H9 (cell line): ENCODE results near the gene CNPPD1. TPM values are rescaled to one million over a fixed set of nuclear protein-coding genes. Genes with fewer than 3 reads are reported as not detected.

ENCODE experiments used
- DNase-seq: peaks from one replicate; pipeline ENCODE4 v3.0.0-alpha.2; 2017
- H2AFZ ChIP-seq: one replicate; pipeline ENCODE4 v1.6.1; 2013; ENCODE audit warnings: mild to moderate bottlenecking, low read length, control low read depth, moderate library complexity
- H2AK5ac ChIP-seq: 2 replicates; pipeline ENCODE4 v1.6.1; 2013; ENCODE audit warnings: low read length, control low read depth, mixed read lengths; ENCODE audit not compliant: insufficient read length
- H2BK120ac ChIP-seq: one replicate; pipeline ENCODE4 v1.6.1; 2013; ENCODE audit warnings: low read depth, mild to moderate bottlenecking, low read length, control low read depth, inconsistent platforms; ENCODE audit not compliant: poor library complexity, severe bottlenecking
- H2BK12ac ChIP-seq: 2 replicates; pipeline ENCODE4 v1.6.1; 2013; ENCODE audit warnings: low read length, control low read depth, mixed read lengths, low read depth; ENCODE audit not compliant: insufficient read length
- H2BK15ac ChIP-seq: 2 replicates; pipeline ENCODE4 v1.6.1; 2013; ENCODE audit warnings: low read depth, low read length, control low read depth
- H2BK20ac ChIP-seq: one replicate; pipeline ENCODE4 v1.6.1; 2013; ENCODE audit warnings: low read depth, mild to moderate bottlenecking, low read length, control low read depth, inconsistent platforms; ENCODE audit not compliant: poor library complexity, severe bottlenecking
- H2BK5ac ChIP-seq: 2 replicates; pipeline ENCODE4 v1.6.1; 2013; ENCODE audit warnings: low read length, control low read depth, mixed read lengths; ENCODE audit not compliant: insufficient read length
- H3K14ac ChIP-seq: 2 replicates; pipeline ENCODE4 v1.6.1; 2013; ENCODE audit warnings: low read length, control low read depth; ENCODE audit not compliant: insufficient read depth
- H3K18ac ChIP-seq: 2 replicates; pipeline ENCODE4 v1.6.1; 2013; ENCODE audit warnings: low read depth, mild to moderate bottlenecking, mixed read lengths, low read length, control low read depth; ENCODE audit not compliant: insufficient read length
- H3K23ac ChIP-seq: 2 replicates; pipeline ENCODE4 v1.6.1; 2013; ENCODE audit warnings: low read length, control low read depth, mixed read lengths, low read depth; ENCODE audit not compliant: insufficient read length
- H3K23me2 ChIP-seq: 2 replicates; pipeline ENCODE4 v1.6.1; 2013; ENCODE audit warnings: low read depth, mild to moderate bottlenecking, mixed read lengths, low read length, control low read depth; ENCODE audit not compliant: insufficient read length, poor library complexity, severe bottlenecking
- H3K27ac ChIP-seq: 2 replicates; pipeline ENCODE4 v1.5.1; 2013; ENCODE audit warnings: low read length, control low read depth, mixed read lengths, low read depth; ENCODE audit not compliant: insufficient read length
- H3K27me3 ChIP-seq: 2 replicates; pipeline ENCODE4 v1.6.1; 2013; ENCODE audit warnings: low read length, control low read depth, inconsistent platforms; ENCODE audit not compliant: insufficient read depth
- H3K4ac ChIP-seq: 2 replicates; pipeline ENCODE4 v1.6.1; 2013; ENCODE audit warnings: low read depth, mild to moderate bottlenecking, control low read depth, inconsistent platforms, low read length, moderate library complexity
- H3K4me1 ChIP-seq: 2 replicates; pipeline ENCODE4 v1.6.1; 2013; ENCODE audit warnings: low read length, control low read depth, inconsistent platforms; ENCODE audit not compliant: insufficient read depth
- H3K4me2 ChIP-seq: 2 replicates; pipeline ENCODE4 v1.6.1; 2013; ENCODE audit warnings: low read length, control low read depth, mixed read lengths; ENCODE audit not compliant: insufficient read length, insufficient read depth
- H3K56ac ChIP-seq: 2 replicates; pipeline ENCODE4 v1.6.1; 2013; ENCODE audit warnings: low read depth, mild to moderate bottlenecking, mixed read lengths, low read length, control low read depth; ENCODE audit not compliant: insufficient read length
- H3K79me1 ChIP-seq: 2 replicates; pipeline ENCODE4 v1.6.1; 2013; ENCODE audit warnings: low read depth, mild to moderate bottlenecking, moderate library complexity, low read length, control low read depth, inconsistent platforms; ENCODE audit not compliant: insufficient read depth, poor library complexity, severe bottlenecking
- H3K79me2 ChIP-seq: 2 replicates; pipeline ENCODE4 v1.6.1; 2013; ENCODE audit warnings: low read length, control low read depth, inconsistent platforms; ENCODE audit not compliant: insufficient read depth
- H3K9ac ChIP-seq: 2 replicates; pipeline ENCODE4 v1.6.1; 2013; ENCODE audit warnings: low read length, control low read depth, mixed read lengths; ENCODE audit not compliant: insufficient read length; ENCODE audit errors: extremely low read depth
- H3K9me3 ChIP-seq: one replicate; pipeline ENCODE4 v1.6.1; 2013; ENCODE audit warnings: low read depth, low read length, inconsistent platforms; ENCODE audit not compliant: control insufficient read depth
- H3T11ph ChIP-seq: one replicate; pipeline ENCODE4 v1.6.1; 2013; ENCODE audit warnings: mild to moderate bottlenecking, low read length, control low read depth, inconsistent platforms
- H4K20me1 ChIP-seq: one replicate; pipeline ENCODE4 v1.6.1; 2013; ENCODE audit not compliant: control insufficient read depth, insufficient read length, insufficient read depth
- H4K5ac ChIP-seq: 2 replicates; pipeline ENCODE4 v1.6.1; 2013; ENCODE audit warnings: low read depth, mild to moderate bottlenecking, mixed read lengths, low read length, control low read depth; ENCODE audit not compliant: insufficient read length
- H4K8ac ChIP-seq: replicated peaks from 2 replicates; pipeline ENCODE4 v1.6.1; 2013; ENCODE audit warnings: low read length, control low read depth, mixed read lengths, low read depth; ENCODE audit not compliant: insufficient read length
- H4K91ac ChIP-seq: 2 replicates; pipeline ENCODE4 v1.6.1; 2013; ENCODE audit warnings: low read depth, mild to moderate bottlenecking, moderate library complexity, mixed read lengths, low read length, control low read depth; ENCODE audit not compliant: insufficient read length
- H3K27ac Mint-ChIP-seq, 3 experiments: 2 replicates in 2 of 3; 3 replicates in 1 of 3; pipeline ENCODE4 v1.8.0; 2020 to 2021; ENCODE audit warnings: mixed read lengths in 3 of 3, mild to moderate bottlenecking in 1 of 3, moderate library complexity in 1 of 3
- H3K27me3 Mint-ChIP-seq: 2 replicates; pipeline ENCODE4 v1.8.0; 2021; ENCODE audit warnings: low read depth, mild to moderate bottlenecking, moderate library complexity, mixed read lengths
- H3K36me3 Mint-ChIP-seq, 3 experiments: 2 replicates in 2 of 3; 3 replicates in 1 of 3; pipeline ENCODE4 v1.8.0; 2020 to 2021; ENCODE audit warnings: low read depth in 3 of 3, mixed read lengths in 3 of 3; ENCODE audit not compliant: insufficient read depth in 1 of 3
- H3K4me1 Mint-ChIP-seq, 2 experiments: 2 replicates each; pipeline ENCODE4 v1.8.0; 2020; ENCODE audit warnings: mixed read lengths in 2 of 2
- H3K4me3 Mint-ChIP-seq, 2 experiments: 2 replicates in 1 of 2; 3 replicates in 1 of 2; pipeline ENCODE4 v1.8.0; 2020 to 2021; ENCODE audit warnings: mild to moderate bottlenecking in 2 of 2, mixed read lengths in 2 of 2, moderate library complexity in 1 of 2
- H3K9me3 Mint-ChIP-seq, 2 experiments: 2 replicates in 1 of 2; 3 replicates in 1 of 2; pipeline ENCODE4 v1.8.0; 2020; ENCODE audit warnings: mild to moderate bottlenecking in 2 of 2, mixed read lengths in 2 of 2, moderate library complexity in 1 of 2
- WGBS: extraction: QIAGEN DNeasy Blood & Tissue Kit; methylation state at CpG from one replicate; pipeline ENCODE4 v1.1.7; 2013; ENCODE audit warnings: missing lambda C conversion rate, low lambda C conversion rate, mixed read lengths; ENCODE audit not compliant: insufficient read length; ENCODE audit errors: extremely low coverage; 5-methylcytosine and 5-hydroxymethylcytosine counted together
- total RNA-seq: library from RNA; stranded (reverse); gene quantifications from 2 replicates; pipeline ENCODE4 v1.2.1, GENCODE V29; 2021
- TF ChIP-seq, protein P1 (sequence below): fragments of 200-600 bp; sonication (generic); conservative IDR thresholded peaks from 3 replicates; pipeline ENCODE4 v1.8.0; 2021; ENCODE audit warnings: antibody characterized with exemption, mild to moderate bottlenecking

Gene CNPPD1
- total RNA-seq, 1 experiment from 2014 or later: 33.0 TPM

DNA sequence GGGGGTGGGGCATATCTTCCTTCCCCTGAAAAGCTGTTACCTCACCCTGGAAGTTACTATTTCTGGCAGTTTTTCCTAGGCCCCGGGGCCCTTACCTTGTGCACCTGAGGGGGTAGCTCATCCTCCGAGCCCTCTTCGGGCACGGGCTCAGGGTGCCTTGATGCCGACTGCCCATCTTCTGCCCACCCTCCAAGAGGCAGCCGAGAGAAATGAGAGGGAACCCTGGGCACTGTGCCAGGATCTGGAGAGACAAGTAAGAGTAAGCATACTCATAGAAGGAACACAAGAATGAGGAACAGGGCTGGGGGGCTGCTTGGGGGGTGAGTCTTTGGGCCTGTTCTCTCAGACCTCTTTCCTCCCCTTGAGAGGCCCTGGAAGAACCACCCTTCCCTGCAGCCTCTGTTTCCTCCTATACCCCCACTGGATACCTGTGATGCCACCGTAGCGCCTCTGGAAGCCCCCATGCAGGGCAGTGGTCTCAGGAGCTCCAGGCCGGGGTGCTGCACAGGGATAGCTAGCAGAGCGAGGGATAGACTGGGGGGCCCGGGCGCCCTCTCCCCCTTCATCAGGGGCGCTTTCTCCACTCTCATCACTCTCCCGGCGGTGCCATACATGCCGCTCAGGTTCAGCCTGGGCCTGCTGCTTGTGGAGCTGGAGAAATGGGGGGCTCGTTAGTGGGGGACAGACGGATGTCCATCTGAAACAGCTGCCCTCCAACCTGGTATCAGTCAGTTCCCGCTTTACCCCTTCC lies 44.1 kb upstream of the CNPPD1 start:
- H3K4me1 Mint-ChIP-seq: peaks cover 19 to 23% of the 10 kb centered on the region in 2 experiments
- Histone ChIP-seq H3K14ac (no peak overlapping the region), H2BK15ac (no peak overlapping the region), H2BK12ac (no peak overlapping the region), H3K18ac (no peak overlapping the region), H3K4me2 (no peak overlapping the region), H3K27ac (no peak overlapping the region), H3K79me2 (no peaks in the 10 kb centered on the region), H2BK5ac (no peak overlapping the region), H3K9ac (no peak overlapping the region), H3K27me3 (no peaks in the 10 kb centered on the region), H4K8ac (no peak overlapping the region), H3K79me1 (no peaks in the 10 kb centered on the region), H3K4me1 (no peaks in the 10 kb centered on the region), H4K91ac (no peak overlapping the region), H3K56ac (no peak overlapping the region), H3K4ac (no peak overlapping the region), H2BK20ac (no peak overlapping the region), H4K5ac (no peak overlapping the region), H2AFZ (no peak overlapping the region), H3K23me2 (peaks cover 7% of the 10 kb centered on the region), H3K9me3 (no peaks in the 10 kb centered on the region), H2AK5ac (no peak overlapping the region), H4K20me1 (no peaks in the 10 kb centered on the region), H2BK120ac (no peak overlapping the region), H3K23ac (no peak overlapping the region), H3T11ph (no peak overlapping the region)
- no peaks in the 10 kb centered on the region for H3K9me3 Mint-ChIP-seq
- DNase-seq: no peak
- H3K4me3 Mint-ChIP-seq: no peak overlapping the region
- H3K36me3 Mint-ChIP-seq: peaks cover 31 to 65% (median 64%) of the 10 kb centered on the region in 3 experiments
- no peak overlapping the region for H3K27ac Mint-ChIP-seq
- WGBS: no CpG with 5 or more reads among the region's 19 CpGs
- TF ChIP-seq, protein P1, sequence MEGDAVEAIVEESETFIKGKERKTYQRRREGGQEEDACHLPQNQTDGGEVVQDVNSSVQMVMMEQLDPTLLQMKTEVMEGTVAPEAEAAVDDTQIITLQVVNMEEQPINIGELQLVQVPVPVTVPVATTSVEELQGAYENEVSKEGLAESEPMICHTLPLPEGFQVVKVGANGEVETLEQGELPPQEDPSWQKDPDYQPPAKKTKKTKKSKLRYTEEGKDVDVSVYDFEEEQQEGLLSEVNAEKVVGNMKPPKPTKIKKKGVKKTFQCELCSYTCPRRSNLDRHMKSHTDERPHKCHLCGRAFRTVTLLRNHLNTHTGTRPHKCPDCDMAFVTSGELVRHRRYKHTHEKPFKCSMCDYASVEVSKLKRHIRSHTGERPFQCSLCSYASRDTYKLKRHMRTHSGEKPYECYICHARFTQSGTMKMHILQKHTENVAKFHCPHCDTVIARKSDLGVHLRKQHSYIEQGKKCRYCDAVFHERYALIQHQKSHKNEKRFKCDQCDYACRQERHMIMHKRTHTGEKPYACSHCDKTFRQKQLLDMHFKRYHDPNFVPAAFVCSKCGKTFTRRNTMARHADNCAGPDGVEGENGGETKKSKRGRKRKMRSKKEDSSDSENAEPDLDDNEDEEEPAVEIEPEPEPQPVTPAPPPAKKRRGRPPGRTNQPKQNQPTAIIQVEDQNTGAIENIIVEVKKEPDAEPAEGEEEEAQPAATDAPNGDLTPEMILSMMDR: no peak
- peaks cover 3% of the 10 kb centered on the region; the same call in 1 of the 2 replicates for H3K27me3 Mint-ChIP-seq
